ENCODE data around the gene AP3D1. TPM values are rescaled to one million over a fixed set of nuclear protein-coding genes. Genes with fewer than 3 reads are reported as not detected.

Gene AP3D1
- total and polyA plus RNA-seq, 12 donors, result 63.9 to 168 (median 81.9) TPM

DNA sequence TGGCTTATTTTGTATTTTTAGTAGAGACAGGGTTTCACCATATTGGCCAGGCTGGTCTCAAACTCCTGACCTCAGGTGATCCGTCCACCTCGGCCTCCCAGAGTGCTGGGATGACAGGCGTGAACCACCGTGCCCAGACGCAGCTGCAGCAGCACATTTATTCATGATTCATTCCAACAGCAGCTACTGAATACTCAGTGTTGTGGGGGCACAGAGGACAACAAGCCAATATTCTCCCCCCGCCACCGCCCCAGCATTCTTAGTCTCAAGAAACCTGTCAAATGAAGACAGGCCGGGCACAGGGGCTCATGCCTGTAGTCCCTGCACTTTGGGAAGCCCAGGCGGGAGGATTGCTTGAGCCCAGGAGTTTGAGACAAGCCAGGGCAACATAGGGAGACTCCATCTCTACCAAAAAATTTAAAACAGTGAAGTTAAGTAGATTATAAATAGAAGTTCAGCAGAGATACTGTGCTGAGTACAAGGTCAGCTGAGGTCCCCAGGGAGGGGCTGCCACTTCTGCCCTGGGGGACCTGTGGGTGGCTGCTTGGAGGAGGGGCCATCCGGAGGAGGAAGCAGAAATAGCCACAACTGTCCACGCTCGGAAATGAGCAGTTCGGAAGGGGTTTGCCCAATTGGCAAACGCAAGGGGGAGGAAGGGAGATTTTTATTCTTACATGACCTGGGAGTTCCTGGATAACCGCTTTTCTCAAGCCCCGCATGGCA, 16.7 kb upstream of the AP3D1 start:
- peaks cover 0 to under 1% (median 0%) of the 10 kb centered on the region in 9 donors for H3K36me3 ChIP-seq
- ATAC-seq (peak; percentile 21 to 70 (median 64)), DNase-seq (peak; percentile 73 to 85)
- H3K4me3 ChIP-seq, result peak overlapping the region in 6 of 10 donors; percentile 22 to 35 (median 26)
- TF ChIP-seq, protein P1, sequence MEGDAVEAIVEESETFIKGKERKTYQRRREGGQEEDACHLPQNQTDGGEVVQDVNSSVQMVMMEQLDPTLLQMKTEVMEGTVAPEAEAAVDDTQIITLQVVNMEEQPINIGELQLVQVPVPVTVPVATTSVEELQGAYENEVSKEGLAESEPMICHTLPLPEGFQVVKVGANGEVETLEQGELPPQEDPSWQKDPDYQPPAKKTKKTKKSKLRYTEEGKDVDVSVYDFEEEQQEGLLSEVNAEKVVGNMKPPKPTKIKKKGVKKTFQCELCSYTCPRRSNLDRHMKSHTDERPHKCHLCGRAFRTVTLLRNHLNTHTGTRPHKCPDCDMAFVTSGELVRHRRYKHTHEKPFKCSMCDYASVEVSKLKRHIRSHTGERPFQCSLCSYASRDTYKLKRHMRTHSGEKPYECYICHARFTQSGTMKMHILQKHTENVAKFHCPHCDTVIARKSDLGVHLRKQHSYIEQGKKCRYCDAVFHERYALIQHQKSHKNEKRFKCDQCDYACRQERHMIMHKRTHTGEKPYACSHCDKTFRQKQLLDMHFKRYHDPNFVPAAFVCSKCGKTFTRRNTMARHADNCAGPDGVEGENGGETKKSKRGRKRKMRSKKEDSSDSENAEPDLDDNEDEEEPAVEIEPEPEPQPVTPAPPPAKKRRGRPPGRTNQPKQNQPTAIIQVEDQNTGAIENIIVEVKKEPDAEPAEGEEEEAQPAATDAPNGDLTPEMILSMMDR (IDR thresholded peaks at IDR 0.05), result no peak
- intact Hi-C loops (cut with DNase I), result loop anchor here in 4 of 10 donors (5.0 to 10.0 kb wide), 2 partner anchors 69 to 447 kb away; partner anchors contain the start of genes PLEKHJ1 (in 3 of the 4) and SF3A2 (in 3 of the 4)
- peak overlapping the region; percentile 80 to 95 (median 92) for H3K27ac ChIP-seq
- H3K4me1 ChIP-seq, result peaks cover 59 to 90% (median 83%) of the 10 kb centered on the region in 9 donors
- no peaks in the 10 kb centered on the region for H3K27me3 ChIP-seq
- no peaks in the 10 kb centered on the region for H3K9me3 ChIP-seq
- WGBS, 2 donors, result 15 to 22% methylated on average over 16 of the region's 16 CpGs

DNA sequence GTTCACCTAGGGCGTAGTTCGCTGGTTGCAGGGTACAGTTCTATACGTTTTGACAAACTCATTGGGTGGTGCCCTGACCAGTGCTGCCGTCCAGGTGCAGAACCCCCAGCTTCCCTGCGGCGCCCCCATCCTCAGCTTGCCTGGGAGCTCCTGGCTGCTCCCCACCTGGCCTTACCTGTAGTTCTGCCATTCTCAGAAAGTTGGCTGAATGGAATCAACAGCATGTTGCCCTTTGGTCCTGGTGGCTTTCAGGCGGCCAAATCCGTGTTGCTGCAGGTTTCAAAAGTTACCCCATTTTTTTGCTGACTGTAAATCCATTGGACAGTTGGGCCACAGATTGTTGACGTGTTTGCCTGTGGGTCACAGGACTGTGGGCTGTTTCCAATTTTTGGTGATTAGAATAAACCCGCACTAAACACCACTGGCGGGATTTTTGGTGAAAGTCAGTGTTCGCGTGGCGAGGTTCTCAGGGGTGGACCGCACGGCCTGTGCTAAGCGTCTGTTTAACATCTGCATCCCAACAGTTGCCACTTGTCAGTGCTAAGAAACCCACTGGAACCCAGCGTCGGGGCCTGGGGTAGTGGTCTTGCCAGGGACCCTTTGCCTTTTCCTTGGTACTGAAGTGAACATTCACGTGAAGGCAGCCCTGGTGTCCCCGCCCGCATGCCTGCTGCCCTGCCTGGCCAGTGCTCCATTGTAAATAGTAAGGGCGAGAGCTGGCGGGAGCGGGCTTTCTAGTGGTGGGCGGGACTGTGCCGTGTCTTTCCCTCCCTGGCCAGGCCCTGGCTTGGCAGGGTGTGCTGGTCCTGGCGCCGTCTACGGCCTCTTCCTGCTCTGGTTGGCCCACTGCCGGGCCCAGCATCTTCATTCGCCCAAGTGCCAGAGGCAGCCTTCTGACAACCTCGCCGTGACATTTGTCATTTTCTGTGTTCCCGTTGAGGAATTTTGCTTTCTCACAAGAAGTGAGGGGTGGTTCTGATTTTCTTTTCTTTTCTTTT, 15.7 kb upstream of the AP3D1 start:
- H3K4me3 ChIP-seq, result peak overlapping the region in 3 of 10 donors; percentile 18 to 35 (median 25)
- peak; percentile 85 to 88 for DNase-seq

DNA sequence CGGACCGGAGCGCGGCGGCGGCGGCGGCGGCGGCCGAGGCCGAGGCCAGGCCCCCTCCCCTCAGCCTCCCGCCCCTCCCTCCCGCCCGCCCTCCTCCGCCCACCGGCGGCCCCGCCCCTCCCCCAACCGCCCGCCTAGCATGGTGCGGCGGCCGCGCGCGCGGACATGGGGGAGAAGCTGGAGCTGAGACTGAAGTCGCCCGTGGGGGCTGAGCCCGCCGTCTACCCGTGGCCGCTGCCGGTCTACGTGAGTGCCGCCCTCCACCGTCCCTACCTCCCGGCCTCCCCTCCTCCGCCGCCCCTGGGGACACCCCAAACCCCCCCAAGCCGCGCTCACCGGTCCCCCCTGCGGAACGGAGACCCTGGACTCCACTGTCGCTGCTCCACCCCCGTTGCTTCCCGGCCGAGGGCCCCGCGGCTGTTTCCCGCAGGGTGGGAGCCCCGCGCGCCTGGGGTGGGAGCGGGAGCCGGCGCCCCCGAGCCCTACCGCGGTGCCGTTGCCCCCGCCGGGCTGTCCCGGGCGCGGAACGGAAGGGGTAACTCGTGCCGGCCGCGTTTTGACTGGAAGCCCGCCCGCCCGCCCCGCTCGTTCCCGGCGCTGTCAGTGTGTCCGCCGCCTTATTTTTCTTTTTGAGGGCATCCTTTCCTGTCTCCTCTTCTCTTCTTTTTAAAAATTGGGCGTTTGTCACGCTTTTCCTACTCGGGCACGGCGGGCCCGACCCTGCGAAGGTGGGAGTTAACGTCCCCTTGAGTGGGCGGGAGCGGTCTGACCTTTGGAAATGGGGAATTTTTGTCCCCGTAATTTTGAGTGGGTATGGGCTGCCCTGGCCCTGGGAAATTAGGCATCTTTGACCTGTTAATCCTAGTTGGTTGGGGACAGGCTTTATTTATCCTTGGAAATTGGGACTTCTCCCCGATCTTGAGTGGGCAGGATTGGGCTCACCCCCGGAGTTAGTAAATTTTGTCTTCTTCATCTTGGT, 12.9 kb upstream of the AP3D1 start:
- Histone ChIP-seq H3K27ac (peak overlapping the region; percentile 78 to 98 (median 95)), H3K27me3 (no peaks in the 10 kb centered on the region), H3K36me3 (no peaks in the 10 kb centered on the region), H3K4me1 (peaks cover 34 to 58% (median 49%) of the 10 kb centered on the region in 9 donors), H3K4me3 (peak overlapping the region; percentile 77 to 99 (median 92)), H3K9me3 (no peaks in the 10 kb centered on the region)
- peak in 4 of 8 donors; percentile 1 to 27 (median 10) for ATAC-seq
- TF ChIP-seq, protein P1 (IDR thresholded peaks at IDR 0.05), result no peak
- 0 to 2% methylated on average over 53 to 93 of the region's 95 CpGs for WGBS, 2 donors
- no peak for DNase-seq
- intact Hi-C loops (cut with DNase I), result loop anchor here in 4 of 10 donors (2.0 to 10.0 kb wide), 4 partner anchors 73 to 450 kb away; partner anchors contain the start of genes PLEKHJ1 (in 1 of the 4) and SF3A2 (in 1 of the 4)

More for the DNA sequence above, 15.7 kb upstream of the AP3D1 start:
- WGBS, 2 donors, result 38 to 47% methylated on average over 35 of the region's 35 CpGs
- TF ChIP-seq, protein P1 (IDR thresholded peaks at IDR 0.05), result no peak
- intact Hi-C loops (cut with DNase I), result loop anchor here in 4 of 10 donors (5.0 to 10.0 kb wide), 2 partner anchors 70 to 448 kb away; partner anchors contain the start of genes PLEKHJ1 (in 3 of the 4) and SF3A2 (in 3 of the 4)
- peaks cover 57 to 85% (median 76%) of the 10 kb centered on the region in 9 donors for H3K4me1 ChIP-seq
- peak; percentile 26 to 69 (median 59) for ATAC-seq
- H3K36me3 ChIP-seq, result no peaks in the 10 kb centered on the region
- no peaks in the 10 kb centered on the region for H3K9me3 ChIP-seq
- peak overlapping the region in 9 of 10 donors; percentile 86 to 95 (median 93) for H3K27ac ChIP-seq
- no peaks in the 10 kb centered on the region for H3K27me3 ChIP-seq

Data from heart right ventricle (tissue), 16 donors.